Activated B cell treated with CpG ODN at 0.5 μM for 24 hours (primary cell): ENCODE data around the gene OCA2. TPM values are rescaled to one million over a fixed set of nuclear protein-coding genes. Genes with fewer than 3 reads are reported as not detected.

Experiments used
- ATAC-seq: fragments of 200-7000 bp; cut with Tn5 transposase; one replicate; pipeline ENCODE4 v1.10.0; 2021; ENCODE audit warnings: low read depth, mild to moderate bottlenecking, moderate library complexity
- CTCF ChIA-PET: fragments of 350-600 bp; sonication (Branson Sonifier 250); formaldehyde crosslinking; loops from one replicate; lab custom pipeline; 2021; ENCODE audit warnings: antibody characterized with exemption; lab: Charles Lee
- POLR2A ChIA-PET: fragments of 350-600 bp; sonication (Branson Sonifier 250); formaldehyde crosslinking; loops from one replicate; lab custom pipeline; 2021; ENCODE audit warnings: antibody characterized with exemption; lab: Charles Lee
- DNase-seq: peaks from one replicate; pipeline ENCODE4 v3.0.0; 2022
- H3K27ac Mint-ChIP-seq: one replicate; pipeline ENCODE4 v1.8.0; 2020; ENCODE audit warnings: mixed read lengths
- H3K27me3 Mint-ChIP-seq: one replicate; pipeline ENCODE4 v1.8.0; 2021; ENCODE audit warnings: mixed read lengths
- H3K36me3 Mint-ChIP-seq: one replicate; pipeline ENCODE4 v1.8.0; 2021; ENCODE audit warnings: low read depth, mixed read lengths
- H3K4me1 Mint-ChIP-seq: one replicate; pipeline ENCODE4 v1.8.0; 2021; ENCODE audit warnings: mixed read lengths
- H3K4me3 Mint-ChIP-seq: one replicate; pipeline ENCODE4 v1.8.0; 2020; ENCODE audit warnings: mild to moderate bottlenecking, mixed read lengths
- H3K9me3 Mint-ChIP-seq: one replicate; pipeline ENCODE4 v1.8.0; 2020; ENCODE audit warnings: mixed read lengths
- intact Hi-C: fragments of 100-400 bp; cut with micrococcal nuclease; formaldehyde crosslinking; loops from one replicate; pipeline ENCODE4 v1.15.1; 2024
- total RNA-seq: library from RNA; stranded (reverse); gene quantifications from 2 replicates; pipeline ENCODE4 v1.2.3, GENCODE V29; 2022
- TF ChIP-seq, protein P1 (sequence below): fragments of 200-600 bp; IDR thresholded peaks from one replicate; pipeline ENCODE4 v1.8.0; 2022; ENCODE audit warnings: antibody characterized with exemption, mild to moderate bottlenecking

The OCA2 gene
- total RNA-seq, 1 donor from 2014 or later = not detected

GRCh38 chr15:27936164-27936563 lies 163.0 kb downstream of the OCA2 start:
- H3K27me3 Mint-ChIP-seq = no peaks in the 10 kb centered on the region
- TF ChIP-seq, protein P1, sequence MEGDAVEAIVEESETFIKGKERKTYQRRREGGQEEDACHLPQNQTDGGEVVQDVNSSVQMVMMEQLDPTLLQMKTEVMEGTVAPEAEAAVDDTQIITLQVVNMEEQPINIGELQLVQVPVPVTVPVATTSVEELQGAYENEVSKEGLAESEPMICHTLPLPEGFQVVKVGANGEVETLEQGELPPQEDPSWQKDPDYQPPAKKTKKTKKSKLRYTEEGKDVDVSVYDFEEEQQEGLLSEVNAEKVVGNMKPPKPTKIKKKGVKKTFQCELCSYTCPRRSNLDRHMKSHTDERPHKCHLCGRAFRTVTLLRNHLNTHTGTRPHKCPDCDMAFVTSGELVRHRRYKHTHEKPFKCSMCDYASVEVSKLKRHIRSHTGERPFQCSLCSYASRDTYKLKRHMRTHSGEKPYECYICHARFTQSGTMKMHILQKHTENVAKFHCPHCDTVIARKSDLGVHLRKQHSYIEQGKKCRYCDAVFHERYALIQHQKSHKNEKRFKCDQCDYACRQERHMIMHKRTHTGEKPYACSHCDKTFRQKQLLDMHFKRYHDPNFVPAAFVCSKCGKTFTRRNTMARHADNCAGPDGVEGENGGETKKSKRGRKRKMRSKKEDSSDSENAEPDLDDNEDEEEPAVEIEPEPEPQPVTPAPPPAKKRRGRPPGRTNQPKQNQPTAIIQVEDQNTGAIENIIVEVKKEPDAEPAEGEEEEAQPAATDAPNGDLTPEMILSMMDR = no peak
- ChIA-PET CTCF (no interaction called here), POLR2A (no interaction called here)
- no peaks in the 10 kb centered on the region for H3K4me1 Mint-ChIP-seq
- ATAC-seq = no peak
- no peaks in the 10 kb centered on the region for H3K36me3 Mint-ChIP-seq
- no peak overlapping the region for H3K27ac Mint-ChIP-seq
- intact Hi-C loops = no loop called here
- H3K4me3 Mint-ChIP-seq = no peak overlapping the region
- H3K9me3 Mint-ChIP-seq = peaks cover 20% of the 10 kb centered on the region
- DNase-seq = no peak

GRCh38 chr15:27935328-27935727 lies 163.8 kb downstream of the OCA2 start:
- no peak for ATAC-seq
- no peak overlapping the region for H3K4me3 Mint-ChIP-seq
- H3K36me3 Mint-ChIP-seq = no peaks in the 10 kb centered on the region
- intact Hi-C loops = no loop called here
- H3K27ac Mint-ChIP-seq = no peak overlapping the region
- peaks cover 22% of the 10 kb centered on the region for H3K9me3 Mint-ChIP-seq
- no peak for DNase-seq
- POLR2A ChIA-PET = no interaction called here
- H3K4me1 Mint-ChIP-seq = no peaks in the 10 kb centered on the region
- no peaks in the 10 kb centered on the region for H3K27me3 Mint-ChIP-seq
- CTCF ChIA-PET = no interaction called here
- TF ChIP-seq, protein P1 = no peak

DNA sequence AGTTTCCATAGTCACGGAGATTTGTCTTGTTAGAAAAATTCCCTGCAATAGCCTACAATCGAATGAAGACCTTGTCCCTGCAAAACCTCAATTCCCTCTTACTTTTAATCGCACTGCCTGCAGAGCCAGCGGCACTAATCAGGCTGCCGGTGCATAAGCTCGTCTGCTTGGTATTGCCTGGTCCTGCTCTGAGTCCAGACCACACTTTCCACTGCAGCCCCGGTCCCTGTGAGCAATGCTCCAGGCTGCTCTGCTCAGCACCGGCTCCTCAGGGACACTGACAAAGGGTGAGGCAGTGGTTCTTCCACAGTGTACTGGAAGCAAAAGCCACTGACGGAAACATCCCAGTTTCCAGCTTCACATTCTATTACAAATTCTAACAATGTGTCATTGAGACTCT lies 164.3 kb downstream of the OCA2 start:
- no peak for ATAC-seq
- intact Hi-C loops = no loop called here
- no peak overlapping the region for H3K4me3 Mint-ChIP-seq

DNA sequence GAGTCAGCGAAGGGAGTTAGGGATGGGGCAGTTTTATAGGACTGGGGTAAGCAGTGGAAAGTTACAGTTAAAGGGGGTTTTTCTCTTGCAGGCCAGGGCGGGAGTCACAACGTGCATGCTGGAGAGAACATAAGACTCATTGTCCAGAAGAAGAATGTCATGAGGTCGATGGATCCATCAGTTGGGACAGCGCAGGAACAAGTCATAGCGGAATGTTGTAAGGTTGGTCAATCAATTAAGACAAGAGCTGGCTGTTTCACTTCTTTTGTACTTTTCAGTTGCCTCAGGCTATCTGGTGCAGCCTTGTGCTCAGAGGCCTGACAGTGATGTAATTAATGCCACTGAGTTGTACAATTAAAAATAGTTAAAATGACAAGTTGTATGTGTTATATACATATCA lies 165.6 kb downstream of the OCA2 start:
- no peaks in the 10 kb centered on the region for H3K27me3 Mint-ChIP-seq
- intact Hi-C loops = no loop called here
- no peak for DNase-seq
- peaks cover 24% of the 10 kb centered on the region for H3K9me3 Mint-ChIP-seq
- H3K4me3 Mint-ChIP-seq = no peak overlapping the region
- ChIA-PET POLR2A (no interaction called here), CTCF (no interaction called here)
- no peak for ATAC-seq
- no peak overlapping the region for H3K27ac Mint-ChIP-seq
- no peaks in the 10 kb centered on the region for H3K4me1 Mint-ChIP-seq
- H3K36me3 Mint-ChIP-seq = no peaks in the 10 kb centered on the region
- TF ChIP-seq, protein P1 = no peak

More for the DNA sequence above, 164.3 kb downstream of the OCA2 start:
- Mint-ChIP-seq H3K4me1 (no peaks in the 10 kb centered on the region), H3K27ac (no peak overlapping the region), H3K36me3 (no peaks in the 10 kb centered on the region), H3K9me3 (peaks cover 22% of the 10 kb centered on the region), H3K27me3 (no peaks in the 10 kb centered on the region)
- CTCF ChIA-PET = no interaction called here
- no peak for DNase-seq
- POLR2A ChIA-PET = no interaction called here
- TF ChIP-seq, protein P1 = no peak

DNA sequence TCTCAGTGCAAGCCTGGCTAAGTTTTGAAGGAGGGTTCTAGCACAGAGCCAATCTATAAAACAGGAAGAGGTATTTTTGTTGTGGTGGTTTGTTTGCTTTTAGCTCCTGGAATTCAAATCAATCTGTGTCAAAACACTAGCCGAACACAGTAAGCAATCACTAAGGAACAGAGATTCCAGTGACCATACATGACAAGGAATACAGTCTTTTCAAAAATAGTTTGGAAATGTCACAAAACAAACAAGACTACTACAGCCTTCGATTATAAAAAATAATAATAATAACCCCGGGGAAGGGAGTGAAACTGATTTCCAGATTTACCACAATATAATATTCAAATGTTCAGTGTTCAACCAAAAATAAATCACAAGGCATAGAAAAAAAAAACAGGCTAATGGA lies 166.5 kb downstream of the OCA2 start:
- Mint-ChIP-seq H3K4me1 (no peaks in the 10 kb centered on the region), H3K27ac (no peak overlapping the region), H3K27me3 (no peaks in the 10 kb centered on the region), H3K36me3 (no peaks in the 10 kb centered on the region), H3K9me3 (peaks cover 24% of the 10 kb centered on the region), H3K4me3 (no peak overlapping the region)
- intact Hi-C loops = no loop called here
- TF ChIP-seq, protein P1 = no peak
- CTCF ChIA-PET = no interaction called here
- DNase-seq (no peak), ATAC-seq (no peak)
- POLR2A ChIA-PET = no interaction called here
